Measurements from ENCODE around the gene RPS2.

- no peak for TF ChIP-seq POLR2AphosphoS5 (IDR thresholded peaks at IDR 0.05)
- no peak for TF ChIP-seq CTCF (IDR thresholded peaks at IDR 0.05)
Observed at GRCh38 chr16:1944612-1945199, 19.9 kb downstream of the RPS2 start.
